AG04449 (cell line): ENCODE measurements around the gene BCAS1.

Source experiments
- CTCF ChIA-PET: fragments of 350-600 bp; formaldehyde crosslinking; extraction: SDS; loops from one replicate; lab custom pipeline; 2021; ENCODE audit warnings: antibody characterized with exemption; lab: Yijun Ruan, JAX
- POLR2A ChIA-PET: fragments of 400-600, 350-600 bp; formaldehyde crosslinking; extraction: SDS; loops from one replicate; lab custom pipeline; 2020; ENCODE audit warnings: antibody characterized with exemption, inconsistent platforms; lab: Yijun Ruan, JAX
- DNase-seq: peaks from one replicate; pipeline ENCODE4 v3.0.0-alpha.2; 2010; ENCODE audit warnings: low read depth, low spot score
- H3K4me3 ChIP-seq: 2 replicates; pipeline ENCODE4 v1.5.1; 2011; ENCODE audit warnings: low read depth, mild to moderate bottlenecking, control low read depth, low read length
- TF ChIP-seq, protein P1 (sequence below): IDR thresholded peaks from one replicate; pipeline ENCODE4 v1.5.1; 2011; ENCODE audit warnings: mild to moderate bottlenecking, moderate library complexity, low read length, control low read depth, inconsistent platforms; ENCODE audit not compliant: insufficient read depth; ENCODE audit errors: missing control alignments

Gene BCAS1

DNA sequence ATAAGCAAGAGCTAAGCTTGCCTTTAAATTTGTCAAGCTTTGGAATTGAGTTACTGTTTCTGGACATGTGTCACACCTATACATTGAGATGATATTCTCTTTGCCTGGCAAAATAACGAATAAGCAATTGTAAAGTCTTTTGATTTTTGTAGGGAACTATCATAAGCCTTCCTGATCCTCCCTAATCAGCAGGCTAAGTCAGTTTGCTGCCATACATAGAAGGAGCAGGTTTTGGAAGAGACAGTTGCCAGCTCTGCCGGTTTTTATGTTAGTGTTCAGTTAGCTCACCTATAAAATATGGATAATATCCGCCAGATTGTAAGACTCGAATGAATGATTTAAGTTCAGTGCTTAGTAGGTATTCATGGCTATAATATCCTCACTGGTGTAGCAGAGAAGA lies 34.4 kb upstream of the BCAS1 start:
- TF ChIP-seq, protein P1, sequence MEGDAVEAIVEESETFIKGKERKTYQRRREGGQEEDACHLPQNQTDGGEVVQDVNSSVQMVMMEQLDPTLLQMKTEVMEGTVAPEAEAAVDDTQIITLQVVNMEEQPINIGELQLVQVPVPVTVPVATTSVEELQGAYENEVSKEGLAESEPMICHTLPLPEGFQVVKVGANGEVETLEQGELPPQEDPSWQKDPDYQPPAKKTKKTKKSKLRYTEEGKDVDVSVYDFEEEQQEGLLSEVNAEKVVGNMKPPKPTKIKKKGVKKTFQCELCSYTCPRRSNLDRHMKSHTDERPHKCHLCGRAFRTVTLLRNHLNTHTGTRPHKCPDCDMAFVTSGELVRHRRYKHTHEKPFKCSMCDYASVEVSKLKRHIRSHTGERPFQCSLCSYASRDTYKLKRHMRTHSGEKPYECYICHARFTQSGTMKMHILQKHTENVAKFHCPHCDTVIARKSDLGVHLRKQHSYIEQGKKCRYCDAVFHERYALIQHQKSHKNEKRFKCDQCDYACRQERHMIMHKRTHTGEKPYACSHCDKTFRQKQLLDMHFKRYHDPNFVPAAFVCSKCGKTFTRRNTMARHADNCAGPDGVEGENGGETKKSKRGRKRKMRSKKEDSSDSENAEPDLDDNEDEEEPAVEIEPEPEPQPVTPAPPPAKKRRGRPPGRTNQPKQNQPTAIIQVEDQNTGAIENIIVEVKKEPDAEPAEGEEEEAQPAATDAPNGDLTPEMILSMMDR, result no peak
- DNase-seq, result no peak
- POLR2A ChIA-PET, result no interaction called here
- H3K4me3 ChIP-seq, result no peak overlapping the region
- CTCF ChIA-PET, result interaction anchor here (0.9 to 23.9 kb wide), 20 partner anchors 10 to 547 kb away, joined by 3 to 1179 read pairs (median 12); partner anchors contain the start of gene PFDN4

DNA sequence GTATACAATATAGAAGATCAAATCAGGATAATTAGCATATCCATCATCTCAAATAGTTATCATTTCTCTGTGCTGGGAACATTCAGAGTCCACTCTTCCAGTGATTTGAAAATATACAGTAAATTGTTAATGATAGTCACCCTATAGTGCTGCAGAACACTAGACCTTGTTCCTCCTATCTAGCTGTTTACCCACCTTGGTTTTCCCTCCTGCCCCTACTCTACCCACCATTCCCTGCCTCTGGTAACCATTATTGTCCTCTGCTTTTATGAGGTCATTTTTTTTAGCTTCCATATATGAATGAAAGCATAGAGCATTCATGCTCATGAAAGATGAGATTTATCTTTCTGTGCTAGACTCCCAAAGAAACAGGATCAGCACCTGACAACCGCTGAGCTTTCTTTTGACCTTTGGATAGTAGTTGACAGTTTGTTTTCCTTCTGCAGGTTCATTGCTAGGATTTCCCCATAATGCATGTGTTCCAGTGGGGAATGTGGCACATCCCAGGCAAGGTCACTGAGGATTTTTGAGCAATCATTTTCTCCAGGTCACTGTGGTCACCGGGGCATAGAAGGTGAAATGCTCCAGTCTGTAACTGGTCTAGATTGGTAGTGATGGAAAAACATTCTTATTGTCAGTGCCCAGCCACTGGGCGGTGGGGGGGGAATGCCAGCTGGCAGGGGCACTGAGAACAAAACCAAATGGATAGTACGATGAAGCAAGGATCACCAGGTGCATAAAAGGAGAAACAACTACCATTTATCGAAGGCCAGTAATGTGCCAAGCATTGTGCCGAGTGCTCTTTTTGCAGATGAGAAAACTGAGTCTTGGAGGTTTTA lies 33.6 kb upstream of the BCAS1 start:
- TF ChIP-seq, protein P1, result no peak
- ChIA-PET CTCF (interaction anchor here (0.6 to 23.9 kb wide), 40 partner anchors 8 to 555 kb away, joined by 3 to 1179 read pairs (median 4); partner anchors contain the start of gene PFDN4), POLR2A (no interaction called here)
- no peak for DNase-seq
- H3K4me3 ChIP-seq, result no peak overlapping the region

DNA sequence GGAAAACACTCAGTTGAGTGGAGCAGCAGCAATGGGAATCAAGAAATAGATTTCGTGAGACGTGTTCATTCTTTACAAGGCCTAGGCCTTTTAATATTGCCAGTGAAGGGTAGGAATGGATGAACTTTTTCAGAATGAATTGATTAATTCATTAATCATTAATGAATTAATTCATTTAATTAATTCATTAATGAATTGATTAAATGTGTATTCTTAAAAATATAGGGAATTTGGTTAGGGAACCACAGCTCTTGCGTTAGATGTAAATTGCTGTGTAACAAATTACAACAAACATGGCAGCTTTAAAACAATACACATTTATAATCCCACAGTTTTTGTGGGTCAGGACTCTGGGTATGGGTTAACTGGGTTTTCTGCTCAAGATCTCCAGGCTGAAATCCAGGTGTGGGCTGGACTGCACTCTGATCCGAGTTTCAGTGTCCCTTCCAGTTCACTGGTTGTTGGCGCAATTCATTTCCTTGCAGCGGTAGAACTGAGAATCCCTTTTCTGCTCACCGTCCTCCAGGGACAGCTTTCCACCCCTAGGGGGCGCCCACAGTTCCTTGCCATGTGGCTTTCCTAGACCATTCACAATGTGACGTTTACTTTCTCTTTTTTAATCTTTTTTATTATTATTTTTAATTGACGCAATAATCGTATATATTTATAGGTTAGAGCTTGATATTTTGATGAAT lies 32.8 kb upstream of the BCAS1 start:
- DNase-seq, result no peak
- ChIA-PET POLR2A (no interaction called here), CTCF (interaction anchor here (0.6 to 23.9 kb wide), 37 partner anchors 9 to 555 kb away, joined by 3 to 1179 read pairs (median 5); partner anchors contain the start of gene PFDN4)
- H3K4me3 ChIP-seq, result no peak overlapping the region
- TF ChIP-seq, protein P1, result peak; percentile 87

DNA sequence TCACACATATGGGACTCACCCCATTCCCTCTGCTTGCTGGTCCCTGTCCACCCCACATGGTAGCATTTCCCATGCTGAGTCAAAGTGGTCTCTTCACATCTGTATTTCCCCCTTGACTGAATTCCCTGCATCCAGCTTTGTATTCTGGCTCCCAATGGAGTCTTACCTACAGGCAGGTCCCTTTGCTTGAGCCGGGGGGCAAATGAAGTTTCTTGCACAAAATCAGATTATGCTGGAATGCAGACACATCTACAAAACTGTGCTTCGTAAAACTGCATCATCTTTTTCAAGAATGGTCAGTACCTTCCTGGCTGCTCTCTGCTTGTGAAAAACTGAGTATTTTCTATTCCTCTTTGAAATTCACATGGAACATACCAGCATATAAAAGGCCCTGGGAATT lies 32.1 kb upstream of the BCAS1 start:
- H3K4me3 ChIP-seq, result no peak overlapping the region
- no peak for DNase-seq
- POLR2A ChIA-PET, result no interaction called here
- CTCF ChIA-PET, result interaction anchor here (1.0 to 23.9 kb wide), 25 partner anchors 8 to 549 kb away, joined by 3 to 1179 read pairs (median 8); partner anchors contain the start of gene PFDN4
- TF ChIP-seq, protein P1, result no peak

DNA sequence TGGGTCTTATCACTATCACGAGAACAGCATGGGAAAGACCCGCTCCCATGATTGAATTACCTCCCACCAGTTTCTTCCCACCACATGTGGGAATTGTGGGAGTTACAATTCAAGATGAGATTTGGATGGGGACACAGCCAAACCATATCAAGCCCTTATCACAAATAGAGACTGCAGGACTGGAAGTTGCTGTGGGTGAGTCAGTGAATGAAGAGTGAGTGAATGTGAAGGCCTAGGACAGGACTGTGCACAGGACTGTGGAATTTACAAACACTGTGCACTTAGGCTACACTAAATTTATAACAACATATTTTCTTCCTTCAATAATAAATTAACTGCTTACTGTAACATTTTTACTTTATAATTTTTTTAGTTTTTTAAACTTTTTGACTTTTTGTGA lies 30.2 kb upstream of the BCAS1 start:
- no peak overlapping the region for H3K4me3 ChIP-seq
- TF ChIP-seq, protein P1, result no peak

More for the DNA sequence above, 30.2 kb upstream of the BCAS1 start:
- no peak for DNase-seq
- CTCF ChIA-PET, result interaction anchor here (0.7 to 23.9 kb wide), 10 partner anchors 9 to 547 kb away, joined by 3 to 1179 read pairs (median 6); partner anchors contain the start of gene PFDN4
- POLR2A ChIA-PET, result no interaction called here
